ENCODE data around the gene CCL2. TPM values are rescaled to one million over a fixed set of nuclear protein-coding genes. Genes with fewer than 3 reads are reported as not detected.
"Not testable (repeated sequence)": the region's sequence is repeated elsewhere in the genome, so short reads cannot be mapped to it uniquely, and the experiment has no call there.

Gene CCL2
- total RNA-seq: 20.7 TPM
- long read RNA-seq, transcript CCL2-201 (3 exons, 741 nt): major isoform, 12 of 13 reads
- long read RNA-seq, partial matches to known transcripts: 0 of 13 reads
- long read RNA-seq, other reads (novel, unspliced or antisense): 0 of 13 reads

- intact Hi-C loops (cut with DNase I): no loop called here
- ATAC-seq (ENCODE audit: poor library complexity): peak; percentile 66
- peak; percentile 77 for DNase-seq
Observed at GRCh38 chr17:34254651-34255380, at the start of gene CCL2. TSS of gene CCL2 (plus strand) at chr17:34255285. CDS start at chr17:34255350, 65 bp downstream.

- ATAC-seq (ENCODE audit: poor library complexity) (no peak), DNase-seq (no peak)
- intact Hi-C loops (cut with DNase I): no loop called here
Observed at GRCh38 chr17:34205401-34205800, 49.7 kb upstream of the CCL2 start.

- intact Hi-C loops (cut with DNase I): no loop called here
- DNase-seq: no peak
- ATAC-seq (ENCODE audit: poor library complexity): peak; percentile 14
Observed at GRCh38 chr17:34206569-34206968, 48.5 kb upstream of the CCL2 start.

- DNase-seq (no peak), ATAC-seq (ENCODE audit: poor library complexity) (no peak)
- intact Hi-C loops (cut with DNase I): no loop called here
Observed at GRCh38 chr17:34207572-34207971, 47.5 kb upstream of the CCL2 start.

GRCh38 chr17:34218748-34219147 lies 36.3 kb upstream of the CCL2 start:
- DNase-seq: no peak
- no peak for ATAC-seq (ENCODE audit: poor library complexity)
- intact Hi-C loops (cut with DNase I): no loop called here

GRCh38 chr17:34219405-34219804 lies 35.7 kb upstream of the CCL2 start:
- ATAC-seq (ENCODE audit: poor library complexity) (peak; percentile 25), DNase-seq (no peak)
- intact Hi-C loops (cut with DNase I): no loop called here

GRCh38 chr17:34220045-34220751 lies 34.9 kb upstream of the CCL2 start:
- no peak for ATAC-seq (ENCODE audit: poor library complexity)
- DNase-seq: no peak
- intact Hi-C loops (cut with DNase I): no loop called here

GRCh38 chr17:34220752-34221395 lies 34.2 kb upstream of the CCL2 start:
- no peak for DNase-seq
- ATAC-seq (ENCODE audit: poor library complexity): peak; percentile 65
- intact Hi-C loops (cut with DNase I): no loop called here

- intact Hi-C loops (cut with DNase I): no loop called here
- ATAC-seq (ENCODE audit: poor library complexity) (no peak), DNase-seq (no peak)
Observed at GRCh38 chr17:34221411-34221810, 33.7 kb upstream of the CCL2 start.

- intact Hi-C loops (cut with DNase I): no loop called here
- no peak for DNase-seq
- peak; percentile 30 for ATAC-seq (ENCODE audit: poor library complexity)
Observed at GRCh38 chr17:34222722-34223497, 32.2 kb upstream of the CCL2 start.

GRCh38 chr17:34225046-34225445 lies 30.0 kb upstream of the CCL2 start:
- ATAC-seq (ENCODE audit: poor library complexity) (no peak), DNase-seq (no peak)
- intact Hi-C loops (cut with DNase I): no loop called here

- intact Hi-C loops (cut with DNase I): no loop called here
- DNase-seq: no peak
Observed at GRCh38 chr17:34226011-34226743, 28.9 kb upstream of the CCL2 start.

GRCh38 chr17:34226744-34227034 lies 28.4 kb upstream of the CCL2 start:
- ATAC-seq (ENCODE audit: poor library complexity): no peak
- DNase-seq: no peak
- intact Hi-C loops (cut with DNase I): no loop called here

More at GRCh38 chr17:34226011-34226743, 28.9 kb upstream of the CCL2 start:
- ATAC-seq (ENCODE audit: poor library complexity): no peak

GRCh38 chr17:34227293-34227692 lies 27.8 kb upstream of the CCL2 start:
- ATAC-seq (ENCODE audit: poor library complexity); intact Hi-C loops (cut with DNase I); DNase-seq: not testable (repeated sequence)

GRCh38 chr17:34227707-34228106 lies 27.4 kb upstream of the CCL2 start:
- no peak for DNase-seq
- ATAC-seq (ENCODE audit: poor library complexity): no peak
- intact Hi-C loops (cut with DNase I): no loop called here

GRCh38 chr17:34228781-34229180 lies 26.3 kb upstream of the CCL2 start:
- DNase-seq (no peak), ATAC-seq (ENCODE audit: poor library complexity) (no peak)
- intact Hi-C loops (cut with DNase I): no loop called here

- no peak for ATAC-seq (ENCODE audit: poor library complexity)
- intact Hi-C loops (cut with DNase I): no loop called here
- no peak for DNase-seq
Observed at GRCh38 chr17:34230342-34230741, 24.7 kb upstream of the CCL2 start.

- DNase-seq (no peak), ATAC-seq (ENCODE audit: poor library complexity) (no peak)
- intact Hi-C loops (cut with DNase I): no loop called here
Observed at GRCh38 chr17:34234616-34235015, 20.5 kb upstream of the CCL2 start.
